HG02678 (cell line): ENCODE measurements around the gene ALDH5A1.
A peak's percentile ranks its signal among the peaks of the same experiment; 100 is the strongest.

Experiments used
- ATAC-seq: cut with Tn5 transposase; IDR thresholded peaks from one replicate; pipeline ENCODE4 v1.9.1; 2021; ENCODE audit warnings: mild to moderate bottlenecking, moderate library complexity; ENCODE audit not compliant: unreplicated experiment

Gene ALDH5A1

GRCh38 chr6:24564081-24564480, 69.3 kb downstream of the ALDH5A1 start:
- ATAC-seq: no peak

- no peak for ATAC-seq
Observed at GRCh38 chr6:24565196-24565595, 70.4 kb downstream of the ALDH5A1 start.

- no peak for ATAC-seq
Observed at GRCh38 chr6:24566020-24566767, 71.4 kb downstream of the ALDH5A1 start.

DNA sequence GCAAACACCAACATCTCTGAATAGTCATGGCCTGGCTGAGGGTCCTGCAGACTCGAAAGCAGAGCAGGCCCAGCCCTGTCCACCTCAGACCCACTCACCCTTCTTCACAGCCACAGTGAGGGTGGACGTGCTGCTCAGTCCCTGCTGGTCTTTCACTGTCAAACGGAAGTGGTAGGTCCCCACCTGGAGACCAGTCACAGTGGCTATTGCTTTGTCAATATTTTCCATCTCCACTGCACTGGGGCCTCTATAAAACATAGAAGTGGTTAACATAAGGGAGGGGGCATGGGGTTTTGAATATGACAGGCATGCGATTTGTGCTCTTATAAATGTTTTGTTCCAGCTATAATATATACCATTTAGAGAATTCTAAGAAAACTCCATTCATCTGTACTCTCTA, 73.9 kb downstream of the ALDH5A1 start:
- no peak for ATAC-seq

DNA sequence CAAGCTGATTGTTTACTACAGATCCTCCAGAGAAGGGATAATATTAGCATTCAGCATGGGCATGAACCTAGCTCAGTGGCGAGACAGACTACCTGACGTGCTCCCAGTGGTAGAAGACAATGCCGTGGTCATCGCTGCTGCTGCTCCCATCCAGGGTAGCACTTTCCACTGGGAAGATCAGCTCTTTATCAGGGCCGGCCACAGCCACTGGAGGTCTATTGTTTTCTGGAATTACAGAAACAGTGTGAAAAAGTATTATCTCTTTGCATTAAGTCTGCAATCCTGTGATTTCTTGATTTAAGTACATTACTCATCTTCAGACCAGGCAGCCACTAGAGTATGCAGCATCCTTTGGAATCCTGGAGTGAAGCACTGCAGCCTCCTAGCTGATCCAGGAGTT, 75.0 kb downstream of the ALDH5A1 start:
- no peak for ATAC-seq

GRCh38 chr6:24571361-24571760, 76.6 kb downstream of the ALDH5A1 start:
- ATAC-seq: no peak

DNA sequence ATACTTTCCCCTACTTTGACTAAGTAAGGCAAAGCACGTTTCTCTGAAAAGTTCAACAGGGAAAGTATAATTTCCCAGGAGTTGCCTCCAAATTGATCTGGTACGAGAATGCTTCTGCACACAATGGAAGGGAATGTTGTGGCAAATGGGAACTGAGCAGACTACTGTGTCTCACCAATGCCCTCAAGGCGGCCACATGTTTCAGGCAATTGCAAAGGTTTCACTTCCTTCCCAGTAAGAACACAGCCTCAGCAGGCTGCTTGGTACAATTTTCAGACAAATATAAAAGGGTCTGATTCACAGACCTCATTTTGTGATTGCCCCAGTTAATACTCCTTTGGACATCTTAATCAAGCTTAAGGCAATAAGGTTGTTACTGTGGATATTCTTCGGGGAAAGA, 80.0 kb downstream of the ALDH5A1 start:
- ATAC-seq: peak; percentile 80

DNA sequence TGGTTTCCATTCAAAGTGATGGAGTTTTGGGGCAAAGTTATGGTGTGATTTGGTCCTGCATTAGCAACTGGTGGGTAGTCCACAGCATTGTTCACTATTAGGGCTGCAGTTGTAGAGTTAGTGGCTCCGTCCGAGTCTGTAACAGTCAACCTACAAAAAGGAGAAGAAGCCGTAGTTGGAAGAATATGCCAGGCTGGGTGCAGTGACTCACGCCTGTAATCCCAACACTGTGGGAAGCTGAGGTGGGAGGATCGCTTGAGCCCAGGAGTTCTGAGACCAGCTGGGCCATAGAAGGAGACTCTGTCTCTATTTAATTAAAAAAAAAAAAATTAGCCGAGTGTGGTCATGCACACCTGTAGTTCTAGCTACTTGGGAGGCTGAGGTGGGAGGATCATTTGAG, 81.7 kb downstream of the ALDH5A1 start:
- no peak for ATAC-seq

GRCh38 chr6:24581084-24581669, 86.4 kb downstream of the ALDH5A1 start:
- ATAC-seq: peak; percentile 86

- ATAC-seq: peak; percentile 71
Observed at GRCh38 chr6:24583463-24584381, 89.0 kb downstream of the ALDH5A1 start.

DNA sequence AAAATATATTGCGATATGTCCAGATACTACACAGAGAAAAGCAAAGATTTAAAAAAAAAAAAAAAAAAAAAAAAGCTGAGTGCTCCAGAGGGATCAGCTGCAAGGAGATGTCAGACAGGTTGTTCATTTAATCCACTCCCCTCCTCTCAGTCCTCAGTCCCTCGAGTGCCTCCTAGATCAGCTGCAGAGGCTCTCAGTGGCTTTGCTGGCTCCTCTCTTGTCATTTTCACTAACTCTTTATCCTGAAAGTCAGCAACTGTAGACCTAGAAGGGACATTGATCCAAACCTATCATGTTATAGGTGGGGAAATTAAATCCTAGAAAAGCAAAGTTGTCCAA, 89.6 kb downstream of the ALDH5A1 start:
- no peak for ATAC-seq
